PC-9 (cell line): ENCODE results near the gene GLIPR2. TPM values are rescaled to one million over a fixed set of nuclear protein-coding genes. Genes with fewer than 3 reads are reported as not detected.

Experiments used
- BruUV-seq: library from RNA; stranded (reverse); fragments of 400-500 nt; replicated peaks from 2 replicates; lab custom pipeline; 2021; lab: Mats Ljungman, UMichigan
- CTCF ChIA-PET: fragments of 300-600 bp; sonication (Branson Sonifier 250); formaldehyde crosslinking; loops from one replicate; lab custom pipeline; 2022; ENCODE audit warnings: antibody characterized with exemption; lab: Charles Lee
- POLR2A ChIA-PET: fragments of 300-600 bp; sonication (Branson Sonifier 250); formaldehyde crosslinking; loops from one replicate; lab custom pipeline; 2022; ENCODE audit warnings: antibody characterized with exemption; ENCODE audit not compliant: unreplicated experiment; lab: Charles Lee
- DNase-seq, 2 experiments: peaks; one replicate each; pipeline versions ENCODE4 v3.0.0 to v3.0.0-alpha.2; 2015 to 2022; ENCODE audit warnings: mixed read lengths in 1 of 2
- H2AFZ ChIP-seq: fragments of 200-600 bp; sonication (generic); 2 replicates; pipeline ENCODE4 v1.8.1; 2017; ENCODE audit warnings: antibody characterized with exemption
- H3F3A ChIP-seq: fragments of 200-600 bp; sonication (generic); 2 replicates; pipeline ENCODE4 v1.8.1; 2017; ENCODE audit warnings: antibody characterized with exemption, mild to moderate bottlenecking, low read depth; ENCODE audit not compliant: insufficient read depth
- H3K27ac ChIP-seq: fragments of 200-600 bp; sonication (generic); 2 replicates; pipeline ENCODE4 v1.6.1; 2016; ENCODE audit warnings: mixed run types
- H3K27me3 ChIP-seq: fragments of 200-600 bp; sonication (generic); 2 replicates; pipeline ENCODE4 v1.6.1; 2016; ENCODE audit warnings: low read depth, mixed run types; ENCODE audit not compliant: insufficient read depth
- H3K36me3 ChIP-seq: fragments of 200-600 bp; sonication (generic); 2 replicates; pipeline ENCODE4 v1.6.1; 2016; ENCODE audit warnings: low read depth, mixed run types
- H3K4me1 ChIP-seq: fragments of 200-600 bp; sonication (generic); replicated peaks from 2 replicates; pipeline ENCODE4 v1.6.1; 2016; ENCODE audit warnings: mixed run types; ENCODE audit not compliant: insufficient read depth
- H3K4me2 ChIP-seq: fragments of 200-600 bp; sonication (generic); 2 replicates; pipeline ENCODE4 v1.6.1; 2017; ENCODE audit warnings: mixed run types
- H3K4me3 ChIP-seq: fragments of 200-600 bp; sonication (generic); 2 replicates; pipeline ENCODE4 v1.6.1; 2016; ENCODE audit warnings: mixed run types
- H3K79me2 ChIP-seq: fragments of 200-600 bp; sonication (generic); 2 replicates; pipeline ENCODE4 v1.6.1; 2017; ENCODE audit warnings: low read depth, mixed run types
- H3K9me2 ChIP-seq: fragments of 200-600 bp; sonication (generic); 2 replicates; pipeline ENCODE4 v1.8.1; 2017; ENCODE audit warnings: mild to moderate bottlenecking; ENCODE audit not compliant: insufficient read depth
- H3K9me3 ChIP-seq: fragments of 200-600 bp; sonication (generic); 2 replicates; pipeline ENCODE4 v1.8.1; 2016; ENCODE audit warnings: low read depth; ENCODE audit not compliant: insufficient read depth
- H4K20me1 ChIP-seq: fragments of 200-600 bp; sonication (generic); 2 replicates; pipeline ENCODE4 v1.8.1; 2017; ENCODE audit not compliant: insufficient read depth
- CTCF ChIP-seq: fragments of 200-600 bp; sonication (generic); conservative IDR thresholded peaks from 2 replicates; pipeline ENCODE4 v1.6.1; 2017; ENCODE audit warnings: mixed run types, antibody characterized with exemption, mild to moderate bottlenecking, moderate library complexity
- EZH2 ChIP-seq: fragments of 200-600 bp; sonication (generic); IDR thresholded peaks from 2 replicates; pipeline ENCODE4 v1.8.0; 2017; ENCODE audit warnings: antibody characterized with exemption, low read depth
- intact Hi-C: fragments of 100-400 bp; cut with micrococcal nuclease; formaldehyde crosslinking; loops from one replicate; pipeline ENCODE4 v1.10.0; 2022; ENCODE audit not compliant: unreplicated experiment
- total RNA-seq: library from RNA; stranded (reverse); gene quantifications from 2 replicates; pipeline ENCODE4 v1.2.3, GENCODE V29; 2021

The GLIPR2 gene
- total RNA-seq, 1 experiment from 2014 or later, result 3.9 TPM

DNA sequence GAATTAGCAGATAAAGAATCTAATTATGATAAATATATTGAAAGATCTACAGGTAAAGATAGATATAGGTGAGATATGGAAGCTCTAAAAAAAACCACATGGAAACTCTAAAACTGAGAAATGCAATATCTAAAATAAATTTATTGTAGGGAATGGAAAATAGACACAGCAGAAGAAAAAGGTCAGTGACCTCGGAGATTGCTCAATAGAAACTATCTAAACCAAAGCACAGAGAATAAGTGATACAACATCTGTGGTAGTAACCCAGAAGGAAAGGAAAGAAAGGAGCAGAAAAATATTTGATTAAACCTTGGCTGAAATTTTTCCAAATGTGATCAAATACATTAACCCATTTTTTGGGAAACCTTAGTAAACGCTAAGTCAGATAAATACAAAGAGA lies 43.1 kb upstream of the GLIPR2 start:
- Histone ChIP-seq H2AFZ (no peak overlapping the region), H3K4me3 (no peak overlapping the region), H3K9me2 (no peaks in the 10 kb centered on the region), H3F3A (no peaks in the 10 kb centered on the region), H3K4me2 (no peak overlapping the region), H3K36me3 (no peaks in the 10 kb centered on the region), H3K79me2 (no peaks in the 10 kb centered on the region), H3K4me1 (no peaks in the 10 kb centered on the region), H3K9me3 (no peaks in the 10 kb centered on the region), H4K20me1 (no peaks in the 10 kb centered on the region), H3K27me3 (no peaks in the 10 kb centered on the region), H3K27ac (no peak overlapping the region)
- no TSS peak for BruUV-seq
- intact Hi-C loops, result loop anchor here (1.0 to 10.0 kb wide), 2 partner anchors 39 to 49 kb away; no protein-coding TSS in a partner anchor
- no peak for DNase-seq
- ChIA-PET POLR2A (no interaction called here), CTCF (no interaction called here)
- no peak for TF ChIP-seq EZH2

- no peaks in the 10 kb centered on the region for H3K79me2 ChIP-seq
- H3K27ac ChIP-seq, result no peak overlapping the region
- CTCF ChIA-PET, result no interaction called here
- TF ChIP-seq EZH2 (no peak), CTCF (no peak)
- no peak for DNase-seq
- intact Hi-C loops, result loop anchor here (5.0 to 10.0 kb wide), 2 partner anchors 55 to 147 kb away; no protein-coding TSS in a partner anchor
- no peaks in the 10 kb centered on the region for H3K9me3 ChIP-seq
- peaks cover 12% of the 10 kb centered on the region; the same call in 1 of the 2 replicates for H3F3A ChIP-seq
- no peaks in the 10 kb centered on the region for H3K27me3 ChIP-seq
- H4K20me1 ChIP-seq, result no peaks in the 10 kb centered on the region
- POLR2A ChIA-PET, result no interaction called here
- H3K4me2 ChIP-seq, result no peak overlapping the region
- BruUV-seq, result no TSS peak
- peaks cover 8% of the 10 kb centered on the region for H3K4me1 ChIP-seq
- no peak overlapping the region for H3K4me3 ChIP-seq
- no peaks in the 10 kb centered on the region for H3K9me2 ChIP-seq
- no peaks in the 10 kb centered on the region for H3K36me3 ChIP-seq
- no peak overlapping the region for H2AFZ ChIP-seq
Observed at GRCh38 chr9:36099718-36100117, 36.8 kb upstream of the GLIPR2 start.

DNA sequence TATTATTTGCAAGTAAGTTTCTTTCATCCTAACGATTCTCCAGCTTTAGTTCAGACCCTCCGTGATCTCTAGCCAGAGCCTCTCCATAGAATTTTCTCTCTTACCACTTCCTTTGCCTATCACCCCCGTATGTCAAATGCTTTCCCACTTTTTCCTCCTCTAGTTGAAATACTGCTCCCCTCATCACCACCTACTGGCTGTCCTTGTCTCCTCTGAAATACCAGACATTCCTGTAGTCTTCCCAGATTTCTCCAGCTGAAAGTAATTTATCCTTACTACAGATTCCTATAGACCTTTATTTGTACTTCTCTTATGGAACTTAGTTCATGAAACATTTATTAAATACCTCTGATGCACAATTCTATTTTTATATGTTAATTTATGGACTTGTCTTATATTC lies 36.0 kb upstream of the GLIPR2 start:
- ChIA-PET CTCF (no interaction called here), POLR2A (no interaction called here)
- Histone ChIP-seq H3K4me3 (no peak overlapping the region), H3K4me1 (peaks cover 8% of the 10 kb centered on the region), H2AFZ (no peak overlapping the region), H3F3A (peaks cover 12% of the 10 kb centered on the region; the same call in 1 of the 2 replicates), H3K79me2 (no peaks in the 10 kb centered on the region), H3K27ac (no peak overlapping the region), H3K4me2 (no peak overlapping the region), H3K9me2 (no peaks in the 10 kb centered on the region), H3K9me3 (no peaks in the 10 kb centered on the region), H3K27me3 (no peaks in the 10 kb centered on the region), H4K20me1 (no peaks in the 10 kb centered on the region), H3K36me3 (no peaks in the 10 kb centered on the region)
- no TSS peak for BruUV-seq
- intact Hi-C loops, result loop anchor here (5.0 kb wide), 1 partner anchor 148 kb away; no protein-coding TSS in a partner anchor
- DNase-seq, result no peak
- no peak for TF ChIP-seq CTCF
- TF ChIP-seq EZH2, result no peak
